Neural cell (in vitro differentiated cells): Measurements from ENCODE around the gene CERS2. TPM values are rescaled to one million over a fixed set of nuclear protein-coding genes. Genes with fewer than 3 reads are reported as not detected.

Experiments used
- H2AFZ ChIP-seq: fragments of 200-600, 300-800 bp; sonication (generic), shearing (Covaris generic); 2 replicates; pipeline ENCODE4 v1.6.0; 2014; ENCODE audit warnings: low read depth, mild to moderate bottlenecking, antibody characterized with exemption, low read length, moderate library complexity
- H3F3A ChIP-seq: fragments of 200-600 bp; shearing (Covaris generic); 2 replicates; pipeline ENCODE4 v1.6.1; 2016; ENCODE audit warnings: mild to moderate bottlenecking, moderate library complexity, mixed read lengths, antibody characterized with exemption, low read length; ENCODE audit not compliant: insufficient read depth, poor library complexity, severe bottlenecking
- H3K27ac ChIP-seq: fragments of 200-600, 300-800 bp; sonication (generic), shearing (Covaris generic); 2 replicates; pipeline ENCODE4 v1.5.1; 2014; ENCODE audit warnings: mild to moderate bottlenecking, low read length, moderate library complexity
- H3K27me3 ChIP-seq: fragments of 300-800, 200-600 bp; sonication (generic), shearing (Covaris generic); 2 replicates; pipeline ENCODE4 v1.6.0; 2014; ENCODE audit warnings: mild to moderate bottlenecking, low read depth, low read length, moderate library complexity; ENCODE audit not compliant: insufficient read depth
- H3K36me3 ChIP-seq: fragments of 300-800, 200-600 bp; sonication (generic), shearing (Covaris generic); 2 replicates; pipeline ENCODE4 v1.5.1; 2014; ENCODE audit warnings: mild to moderate bottlenecking, antibody characterized with exemption, low read length, moderate library complexity; ENCODE audit not compliant: insufficient read depth
- H3K4me2 ChIP-seq: fragments of 300-800, 200-600 bp; sonication (generic), shearing (Covaris generic); 2 replicates; pipeline ENCODE4 v1.6.0; 2014; ENCODE audit warnings: mild to moderate bottlenecking, low read length
- H3K4me3 ChIP-seq: fragments of 300-800, 200-600 bp; sonication (generic), shearing (Covaris generic); 2 replicates; pipeline ENCODE4 v1.5.1; 2014; ENCODE audit warnings: mild to moderate bottlenecking, low read length, moderate library complexity
- H3K79me2 ChIP-seq: fragments of 200-600 bp; shearing (Covaris generic); replicated peaks from 2 replicates; pipeline ENCODE4 v1.6.0; 2014; ENCODE audit warnings: mild to moderate bottlenecking, low read length, moderate library complexity; ENCODE audit not compliant: insufficient read depth
- H3K9ac ChIP-seq: fragments of 300-800, 200-600 bp; sonication (generic), shearing (Covaris generic); 2 replicates; pipeline ENCODE4 v1.6.1; 2016; ENCODE audit warnings: mild to moderate bottlenecking, low read length, mixed read lengths
- H3K9me2 ChIP-seq: fragments of 200-600 bp; shearing (Covaris generic); 2 replicates; pipeline ENCODE4 v1.6.1; 2016; ENCODE audit warnings: mild to moderate bottlenecking, low read length, mixed read lengths; ENCODE audit not compliant: insufficient read depth
- H3K9me3 ChIP-seq: fragments of 200-600, 300-800 bp; sonication (generic), shearing (Covaris generic); 2 replicates; pipeline ENCODE4 v1.6.1; 2016; ENCODE audit warnings: mild to moderate bottlenecking, mixed run types, low read length, moderate library complexity, mixed read lengths
- H4K20me1 ChIP-seq: fragments of 200-600 bp; shearing (Covaris generic); 2 replicates; pipeline ENCODE4 v1.6.1; 2016; ENCODE audit warnings: mild to moderate bottlenecking, mixed run types; ENCODE audit not compliant: insufficient read depth
- CTCF ChIP-seq: fragments of 450-650 bp; IDR thresholded peaks from 2 replicates; pipeline ENCODE4 v1.5.1; 2014; ENCODE audit warnings: antibody characterized with exemption, mild to moderate bottlenecking, moderate library complexity; ENCODE audit not compliant: poor library complexity, severe bottlenecking
- EP300 ChIP-seq: fragments of 450-650 bp; conservative IDR thresholded peaks from 2 replicates; pipeline ENCODE4 v1.6.1; 2014; ENCODE audit warnings: antibody characterized with exemption, mild to moderate bottlenecking, moderate library complexity; ENCODE audit not compliant: poor library complexity, severe bottlenecking
- EZH2 ChIP-seq: fragments of 200-600, 300-800 bp; shearing (Covaris generic), sonication (generic); IDR thresholded peaks from 2 replicates; pipeline ENCODE4 v1.6.1; 2014; ENCODE audit warnings: antibody characterized with exemption, low read length, borderline replicate concordance, mild to moderate bottlenecking; ENCODE audit not compliant: insufficient read depth, poor library complexity, severe bottlenecking
- MXI1 ChIP-seq: fragments of 450-650 bp; conservative IDR thresholded peaks from 2 replicates; pipeline ENCODE4 v1.6.1; 2014; ENCODE audit warnings: antibody characterized with exemption, mild to moderate bottlenecking; ENCODE audit not compliant: poor library complexity, severe bottlenecking
- POLR2AphosphoS5 ChIP-seq: IDR thresholded peaks from 2 replicates; pipeline ENCODE4 v1.6.1; 2012
- RAD21 ChIP-seq: fragments of 450-650 bp; conservative IDR thresholded peaks from 2 replicates; pipeline ENCODE4 v1.6.1; 2014; ENCODE audit warnings: antibody characterized with exemption, mild to moderate bottlenecking, moderate library complexity
- REST ChIP-seq: IDR thresholded peaks from 2 replicates; pipeline ENCODE4 v1.6.1; 2012; ENCODE audit warnings: borderline replicate concordance
- SMC3 ChIP-seq: fragments of 450-650 bp; conservative IDR thresholded peaks from 2 replicates; pipeline ENCODE4 v1.6.1; 2014; ENCODE audit warnings: antibody characterized with exemption, mild to moderate bottlenecking, moderate library complexity; ENCODE audit not compliant: poor library complexity
- TAF1 ChIP-seq: IDR thresholded peaks from 2 replicates; pipeline ENCODE4 v1.6.1; 2012; ENCODE audit warnings: low read depth
- polyA plus RNA-seq: library from polyadenylated mRNA; depleted of rRNA; stranded (reverse); fragments of >200 nt; gene quantifications from 2 replicates; pipeline ENCODE4 v1.2.3, GENCODE V29; 2014

Gene CERS2
- polyA plus RNA-seq, 1 donor from 2014 or later: 39.1 TPM

- Histone ChIP-seq H3K27me3 (no peaks in the 10 kb centered on the region), H3K79me2 (no peaks in the 10 kb centered on the region), H4K20me1 (no peaks in the 10 kb centered on the region), H3K36me3 (peaks cover 10% of the 10 kb centered on the region), H3K27ac (no peak overlapping the region), H3K9me3 (no peaks in the 10 kb centered on the region), H3K9ac (no peak overlapping the region), H3F3A (no peaks in the 10 kb centered on the region), H2AFZ (no peak overlapping the region), H3K4me2 (no peak overlapping the region), H3K9me2 (no peaks in the 10 kb centered on the region), H3K4me3 (no peak overlapping the region)
- TF ChIP-seq REST (no peak), SMC3 (no peak), CTCF (no peak), MXI1 (no peak), TAF1 (no peak), RAD21 (no peak), POLR2AphosphoS5 (no peak), EZH2 (no peak), EP300 (no peak)
Observed at GRCh38 chr1:150955280-150955679, 19.4 kb downstream of the CERS2 start.

- H3K79me2 ChIP-seq: no peaks in the 10 kb centered on the region
- peaks cover 10% of the 10 kb centered on the region for H3K36me3 ChIP-seq
- H3K27ac ChIP-seq: no peak overlapping the region
- TF ChIP-seq EZH2 (no peak), CTCF (no peak), REST (no peak), POLR2AphosphoS5 (no peak), MXI1 (no peak)
- H3K9me2 ChIP-seq: no peaks in the 10 kb centered on the region
- no peaks in the 10 kb centered on the region for H3K27me3 ChIP-seq
- no peak overlapping the region for H3K4me3 ChIP-seq
- H2AFZ ChIP-seq: no peak overlapping the region
- no peaks in the 10 kb centered on the region for H3F3A ChIP-seq
- no peak overlapping the region for H3K4me2 ChIP-seq
- H3K9ac ChIP-seq: no peak overlapping the region
- no peaks in the 10 kb centered on the region for H4K20me1 ChIP-seq
- no peaks in the 10 kb centered on the region for H3K9me3 ChIP-seq
Observed at GRCh38 chr1:150954708-150955107, 19.9 kb downstream of the CERS2 start.
